ENCODE measurements around the gene PDGFC.

GRCh38 chr4:156765277-156765676, 206.3 kb downstream of the PDGFC start:
- TF ChIP-seq POLR2A (IDR thresholded peaks at IDR 0.05) (no peak), CTCF (IDR thresholded peaks at IDR 0.05) (no peak)
